ENCODE measurements around the gene LPCAT1.
"Not testable (repeated sequence)": the region's sequence is repeated elsewhere in the genome, so short reads cannot be mapped to it uniquely, and the experiment has no call there.

Gene LPCAT1

DNA sequence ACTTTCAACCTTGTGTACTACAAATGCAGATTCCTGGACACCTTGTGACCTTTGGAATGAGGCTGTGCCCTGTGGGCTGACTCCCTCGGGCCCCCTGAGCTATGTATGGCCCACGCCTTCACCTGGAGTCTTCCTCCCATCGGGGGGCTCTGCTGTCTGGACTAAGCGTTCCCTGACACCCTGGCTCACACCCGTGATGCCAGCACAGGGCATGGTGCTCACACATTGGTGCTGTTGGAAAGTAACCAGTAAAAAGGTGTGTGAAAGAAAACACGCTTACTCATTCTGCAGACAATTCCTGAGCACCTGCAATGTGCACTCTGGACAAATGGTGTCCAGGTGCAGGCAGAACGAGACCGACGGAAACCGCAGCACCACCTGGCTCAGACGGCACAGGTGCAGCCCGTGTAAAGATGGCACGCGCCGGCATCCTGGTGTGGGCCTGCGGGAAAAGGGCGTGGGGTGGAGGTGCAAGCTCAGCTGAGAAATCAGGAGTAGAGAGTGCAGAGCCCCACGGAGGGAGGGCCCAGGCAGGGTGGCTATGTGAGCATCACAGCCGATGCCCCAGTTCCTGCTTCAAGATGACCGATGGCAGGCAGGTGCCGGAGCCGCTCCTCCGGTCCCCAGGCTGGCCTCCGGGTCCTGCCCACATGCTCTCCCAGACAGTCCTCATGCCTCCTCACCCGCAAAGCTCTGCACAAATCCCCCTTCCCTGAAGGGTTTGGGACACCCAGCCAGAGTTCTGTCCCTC is 11.0 kb downstream of the LPCAT1 start:
- no peaks in the 10 kb centered on the region for H3K9me3 Mint-ChIP-seq
- peak overlapping the region; percentile 82 for H3K27ac Mint-ChIP-seq
- DNase-seq (ENCODE audit: low spot score in 2 of 2), result no peak
- no peak overlapping the region for H3K4me3 Mint-ChIP-seq
- H3K4me1 Mint-ChIP-seq, result peaks cover 78% of the 10 kb centered on the region
- no peak for ATAC-seq
- H3K36me3 Mint-ChIP-seq, result peaks cover 52% of the 10 kb centered on the region

- Mint-ChIP-seq H3K4me1 (peaks cover 79% of the 10 kb centered on the region), H3K36me3 (peaks cover 60% of the 10 kb centered on the region), H3K9me3 (no peaks in the 10 kb centered on the region), H3K27ac (peak overlapping the region; percentile 82), H3K4me3 (no peak overlapping the region)
- DNase-seq (ENCODE audit: low spot score in 2 of 2) (no peak), ATAC-seq (no peak)
These were observed 11.9 kb downstream of the LPCAT1 start for GRCh38 chr5:1511651-1512540.

DNA sequence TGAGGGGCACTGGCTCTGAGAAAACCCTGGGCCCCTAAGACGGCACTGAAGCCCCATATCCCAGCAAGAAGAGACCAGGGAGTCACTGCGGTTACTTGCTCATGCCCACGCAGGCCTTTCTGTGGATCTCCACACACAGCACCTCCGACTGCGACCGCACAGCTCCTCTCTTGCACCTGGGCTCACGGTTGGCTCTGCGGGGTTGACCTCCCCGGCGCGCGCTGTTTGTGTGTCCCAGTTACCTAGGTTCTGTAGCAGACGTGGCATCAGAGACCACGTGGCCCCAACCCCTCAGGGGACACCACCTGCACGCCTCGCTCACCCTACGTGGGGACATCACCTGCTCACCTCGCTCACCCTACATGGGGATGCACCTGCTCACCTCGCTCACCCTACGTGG is 12.7 kb downstream of the LPCAT1 start:
- Mint-ChIP-seq H3K36me3 (peaks cover 59% of the 10 kb centered on the region), H3K4me1 (peaks cover 79% of the 10 kb centered on the region), H3K9me3 (no peaks in the 10 kb centered on the region), H3K27ac (peak overlapping the region; percentile 82), H3K4me3 (no peak overlapping the region)
- DNase-seq (ENCODE audit: low spot score in 2 of 2), result no peak
- ATAC-seq, result no peak

DNA sequence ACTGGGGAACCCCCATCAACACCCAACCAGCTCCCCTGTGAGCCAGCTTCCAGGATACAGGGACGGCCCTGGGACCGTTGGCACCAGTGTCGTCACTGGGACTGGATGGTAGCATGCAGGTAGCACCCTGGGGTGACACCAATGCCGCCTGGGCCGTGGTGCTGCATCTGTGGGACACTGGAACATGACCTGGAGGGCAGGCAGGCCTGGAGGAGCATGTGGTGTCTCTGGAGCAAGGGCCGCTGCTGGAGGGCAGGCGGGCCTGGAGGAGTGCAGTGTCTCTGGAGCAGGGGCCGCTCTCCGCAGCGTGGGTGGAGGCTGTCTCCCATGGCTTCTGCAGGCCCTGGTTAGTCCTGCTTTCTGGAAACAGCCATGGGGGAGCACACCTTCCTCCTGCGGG is 13.1 kb downstream of the LPCAT1 start:
- peaks cover 79% of the 10 kb centered on the region for H3K4me1 Mint-ChIP-seq
- no peak for ATAC-seq
- no peak for DNase-seq (ENCODE audit: low spot score in 2 of 2)
- no peaks in the 10 kb centered on the region for H3K9me3 Mint-ChIP-seq
- no peak overlapping the region for H3K4me3 Mint-ChIP-seq
- H3K27ac Mint-ChIP-seq, result peak overlapping the region; percentile 67
- H3K36me3 Mint-ChIP-seq, result peaks cover 55% of the 10 kb centered on the region

DNA sequence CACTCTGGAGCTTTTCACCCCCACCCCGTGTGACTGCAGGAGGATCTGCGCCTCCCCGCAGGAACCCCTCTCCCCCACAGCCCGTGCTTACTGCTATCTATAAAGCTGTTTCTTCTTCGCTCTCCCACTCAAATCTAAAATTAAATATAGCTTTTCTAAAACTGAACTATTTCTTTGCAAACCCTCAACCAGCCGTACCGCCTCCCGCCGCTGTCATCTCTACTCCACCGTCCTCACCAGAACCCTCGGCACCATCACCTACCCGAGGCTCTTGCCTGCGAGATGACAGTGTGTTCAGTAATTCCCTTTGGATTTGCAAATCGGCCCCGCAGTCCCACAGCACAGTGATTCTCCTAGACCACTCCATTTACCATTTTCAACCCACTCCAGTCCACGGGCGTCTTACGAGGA is 13.6 kb downstream of the LPCAT1 start:
- no peak for DNase-seq (ENCODE audit: low spot score in 2 of 2)
- ATAC-seq, result no peak
- peaks cover 55% of the 10 kb centered on the region for H3K36me3 Mint-ChIP-seq
- no peak overlapping the region for H3K4me3 Mint-ChIP-seq
- peaks cover 78% of the 10 kb centered on the region for H3K4me1 Mint-ChIP-seq
- H3K9me3 Mint-ChIP-seq, result no peaks in the 10 kb centered on the region
- H3K27ac Mint-ChIP-seq, result peak overlapping the region; percentile 67

DNA sequence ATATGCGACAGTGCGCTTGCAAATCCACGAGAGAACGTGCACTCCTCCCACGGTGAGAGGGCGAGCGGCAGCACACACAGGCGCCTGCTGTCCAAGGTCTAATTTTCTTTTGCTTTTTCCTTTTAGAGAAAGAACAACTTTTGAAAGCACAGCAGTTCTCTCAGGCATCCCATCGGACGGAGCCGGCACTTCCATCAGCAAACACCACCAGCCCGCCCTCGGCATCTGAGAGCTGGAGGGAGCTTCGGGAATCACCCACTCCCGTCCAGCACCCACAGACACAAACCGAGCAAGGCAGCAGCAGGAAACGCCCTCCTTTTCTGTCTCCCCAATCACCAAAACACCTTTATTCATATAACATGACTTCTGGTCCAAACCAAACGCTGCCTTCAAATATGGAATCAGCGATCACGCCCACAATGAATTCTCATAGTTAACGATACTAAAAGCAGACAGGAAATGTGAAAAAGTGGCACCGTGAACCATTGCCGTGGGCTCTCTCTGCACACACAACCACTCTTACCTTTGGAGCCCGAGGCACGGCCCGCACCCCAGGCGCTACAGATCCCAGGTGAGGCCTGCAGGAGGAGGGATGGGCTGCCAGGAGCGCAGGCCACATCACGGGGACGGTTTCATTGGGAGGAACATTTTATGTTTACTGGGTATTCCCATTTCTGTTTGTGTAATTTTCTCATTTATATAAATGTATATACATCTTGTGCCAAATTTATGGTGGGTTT is 14.2 kb downstream of the LPCAT1 start:
- Mint-ChIP-seq H3K36me3 (peaks cover 54% of the 10 kb centered on the region), H3K4me1 (peaks cover 71% of the 10 kb centered on the region), H3K27ac (peak overlapping the region; percentile 67), H3K9me3 (no peaks in the 10 kb centered on the region), H3K4me3 (no peak overlapping the region)
- no peak for ATAC-seq
- DNase-seq (ENCODE audit: low spot score in 2 of 2), result no peak

- H3K4me1 Mint-ChIP-seq, result peaks cover 72% of the 10 kb centered on the region
- H3K36me3 Mint-ChIP-seq, result peaks cover 50% of the 10 kb centered on the region
- DNase-seq (ENCODE audit: low spot score in 2 of 2), result no peak
- H3K4me3 Mint-ChIP-seq, result no peak overlapping the region
- H3K27ac Mint-ChIP-seq, result peak overlapping the region; percentile 75
- no peaks in the 10 kb centered on the region for H3K9me3 Mint-ChIP-seq
- ATAC-seq, result no peak
These were observed 15.0 kb downstream of the LPCAT1 start for GRCh38 chr5:1508659-1509290.

GRCh38 chr5:1507961-1508658 is 15.7 kb downstream of the LPCAT1 start:
- Mint-ChIP-seq H3K4me1 (peaks cover 72% of the 10 kb centered on the region), H3K27ac (peak overlapping the region; percentile 75), H3K4me3 (no peak overlapping the region), H3K36me3 (peaks cover 47% of the 10 kb centered on the region), H3K9me3 (no peaks in the 10 kb centered on the region)
- DNase-seq (ENCODE audit: low spot score in 2 of 2) (no peak), ATAC-seq (no peak)

DNA sequence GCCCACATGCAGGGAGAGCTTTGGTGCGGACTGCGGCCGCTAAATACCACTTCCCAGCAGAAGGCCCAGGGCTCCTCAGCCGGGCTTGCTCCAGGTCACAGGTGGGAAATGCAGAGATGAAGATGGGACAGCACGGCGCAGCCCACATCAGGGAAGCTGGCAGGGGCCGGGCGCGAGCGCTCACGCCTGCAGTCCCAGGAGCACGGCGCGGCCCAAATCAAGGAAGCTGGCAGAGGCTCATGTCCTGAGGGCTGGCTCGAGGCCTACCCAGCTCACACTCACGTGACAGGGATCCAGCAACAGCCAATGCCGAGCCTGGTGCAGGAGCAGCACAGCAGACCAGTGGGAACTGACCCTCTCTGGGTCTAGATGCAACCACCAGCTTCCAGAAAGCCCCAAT is 16.3 kb downstream of the LPCAT1 start:
- Mint-ChIP-seq H3K9me3 (no peaks in the 10 kb centered on the region), H3K36me3 (peaks cover 45% of the 10 kb centered on the region), H3K4me1 (peaks cover 71% of the 10 kb centered on the region), H3K4me3 (no peak overlapping the region), H3K27ac (peak overlapping the region; percentile 75)
- ATAC-seq (no peak), DNase-seq (ENCODE audit: low spot score in 2 of 2) (no peak)

DNA sequence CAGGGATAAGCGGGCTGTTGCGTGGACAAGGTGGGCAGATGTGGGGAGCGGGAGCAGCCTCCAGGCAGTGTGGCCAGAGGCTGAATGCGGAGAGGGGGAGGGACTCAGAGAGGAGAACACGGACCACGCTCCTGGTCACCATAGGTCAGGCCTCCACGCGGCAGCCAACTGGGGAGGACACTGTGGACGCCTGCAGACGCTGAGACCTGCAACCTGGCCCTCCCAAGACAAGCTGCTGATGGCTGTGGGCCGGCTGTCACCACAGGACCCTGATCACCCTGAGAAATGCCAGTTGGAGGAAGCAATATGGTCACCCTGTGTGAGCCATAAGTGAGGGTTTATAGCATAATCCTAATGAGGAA is 16.8 kb downstream of the LPCAT1 start:
- peaks cover 71% of the 10 kb centered on the region for H3K4me1 Mint-ChIP-seq
- H3K36me3 Mint-ChIP-seq, result peaks cover 45% of the 10 kb centered on the region
- H3K27ac Mint-ChIP-seq, result peak overlapping the region; percentile 75
- no peaks in the 10 kb centered on the region for H3K9me3 Mint-ChIP-seq
- H3K4me3 Mint-ChIP-seq, result no peak overlapping the region
- DNase-seq (ENCODE audit: low spot score in 2 of 2) (no peak), ATAC-seq (no peak)

GRCh38 chr5:1506242-1507013 is 17.3 kb downstream of the LPCAT1 start:
- Mint-ChIP-seq H3K36me3 (peaks cover 41% of the 10 kb centered on the region), H3K4me3 (no peak overlapping the region), H3K4me1 (peaks cover 70% of the 10 kb centered on the region), H3K27ac (peak overlapping the region; percentile 29), H3K9me3 (no peaks in the 10 kb centered on the region)
- no peak for ATAC-seq
- DNase-seq (ENCODE audit: low spot score in 2 of 2), result no peak

- no peak for ATAC-seq
- peak overlapping the region; percentile 29 for H3K27ac Mint-ChIP-seq
- no peak overlapping the region for H3K4me3 Mint-ChIP-seq
- no peaks in the 10 kb centered on the region for H3K9me3 Mint-ChIP-seq
- peaks cover 73% of the 10 kb centered on the region for H3K4me1 Mint-ChIP-seq
- peaks cover 46% of the 10 kb centered on the region for H3K36me3 Mint-ChIP-seq
- DNase-seq (ENCODE audit: low spot score in 2 of 2), result no peak
These were observed 18.1 kb downstream of the LPCAT1 start for GRCh38 chr5:1505506-1506241.

- H3K4me1 Mint-ChIP-seq, result peaks cover 71% of the 10 kb centered on the region
These were observed 18.7 kb downstream of the LPCAT1 start for GRCh38 chr5:1505089-1505488.

More at GRCh38 chr5:1505089-1505488, 18.7 kb downstream of the LPCAT1 start:
- H3K27ac Mint-ChIP-seq; DNase-seq (ENCODE audit: low spot score in 2 of 2); ATAC-seq; H3K9me3 Mint-ChIP-seq; H3K4me3 Mint-ChIP-seq: not testable (repeated sequence)
- peaks cover 40% of the 10 kb centered on the region for H3K36me3 Mint-ChIP-seq
